Jurkat, Clone E6-1 (cell line): ENCODE data around the gene MYZAP.

Experiments used
- DNase-seq: peaks from one replicate; pipeline ENCODE4 v3.0.0-alpha.2; 2011; ENCODE audit warnings: low read depth, low spot score
- H3K4me3 ChIP-seq: 2 replicates; pipeline ENCODE4 v1.5.1; 2011; ENCODE audit warnings: mild to moderate bottlenecking, low read length, control low read depth, moderate library complexity

MYZAP gene

DNA sequence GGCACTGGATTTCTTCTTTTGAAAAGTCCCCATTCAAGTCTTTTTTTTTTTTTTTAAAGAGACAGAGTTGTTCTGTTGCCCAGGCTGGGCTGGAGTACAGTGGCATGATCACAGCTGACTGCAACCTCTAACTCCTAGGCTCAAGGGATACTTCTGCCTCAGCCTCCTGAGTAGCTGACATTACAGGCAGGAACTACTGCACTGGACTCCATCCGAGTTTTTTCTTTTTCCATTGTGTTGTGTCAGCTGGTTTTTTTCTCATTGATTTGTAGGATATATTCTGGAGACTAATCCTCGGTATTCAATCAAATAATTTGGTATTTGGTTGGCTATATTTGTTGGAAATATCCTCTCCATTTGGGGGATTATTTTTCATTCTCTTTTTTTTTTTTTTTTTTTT lies 126.6 kb downstream of the MYZAP start:
- H3K4me3 ChIP-seq = no peak overlapping the region
- no peak for DNase-seq

DNA sequence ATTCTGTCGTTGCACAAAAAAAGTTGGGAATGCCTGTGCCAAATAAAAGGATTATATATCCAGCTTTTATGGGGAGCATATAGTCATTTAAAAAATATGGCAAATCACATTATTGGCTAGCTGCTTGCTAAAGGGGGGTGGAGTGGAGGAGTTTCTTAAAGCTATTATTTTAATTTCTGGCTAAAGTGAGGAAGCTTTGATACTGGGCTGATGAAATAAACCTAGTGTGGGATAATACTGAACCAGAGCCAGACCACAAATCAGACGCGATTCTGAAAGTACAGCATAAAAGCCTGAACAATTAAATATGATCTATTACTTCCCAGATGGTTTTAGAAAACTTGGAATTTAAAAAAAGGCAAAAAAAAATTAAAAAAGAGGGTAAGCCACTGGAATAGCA lies 129.2 kb downstream of the MYZAP start:
- no peak overlapping the region for H3K4me3 ChIP-seq
- DNase-seq = no peak

DNA sequence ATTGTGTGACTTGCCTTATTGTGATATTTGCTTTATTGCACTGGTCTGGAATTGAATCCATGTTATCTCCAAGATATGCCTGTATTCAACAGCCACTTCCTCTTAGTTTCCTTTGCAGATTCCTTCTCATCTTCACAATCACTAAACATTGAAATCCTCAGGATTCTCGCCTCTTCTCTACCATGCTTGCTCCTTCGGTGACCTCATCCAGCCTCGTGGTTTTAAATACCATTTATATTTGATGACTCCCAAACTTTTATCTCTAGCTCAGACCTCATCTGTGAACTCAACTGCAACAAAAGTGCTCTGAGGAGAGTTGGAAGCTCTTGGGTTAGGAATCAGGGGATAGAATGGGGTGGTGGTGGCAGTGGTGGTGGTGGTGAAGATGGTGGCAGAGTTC lies 134.7 kb downstream of the MYZAP start:
- no peak overlapping the region for H3K4me3 ChIP-seq
- no peak for DNase-seq

DNA sequence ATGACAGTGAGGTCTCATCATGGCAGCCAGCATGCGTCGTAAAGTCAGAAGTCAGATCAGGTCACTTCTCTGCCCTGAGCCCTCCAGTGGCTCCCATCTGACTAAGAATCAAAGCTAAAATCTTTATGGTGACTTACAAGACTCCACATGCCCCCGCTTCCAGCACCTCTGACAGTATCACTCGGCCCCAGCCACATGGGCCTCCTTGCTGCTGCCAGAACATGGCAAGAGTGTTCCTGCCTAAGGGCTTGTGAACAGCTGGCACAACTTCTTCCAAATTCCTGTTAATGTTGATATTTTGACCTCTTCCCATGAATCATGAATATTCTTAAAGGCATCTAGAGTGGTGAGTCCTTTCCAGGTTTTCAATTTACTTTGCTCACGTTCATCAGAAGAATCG lies 135.3 kb downstream of the MYZAP start:
- H3K4me3 ChIP-seq = no peak overlapping the region
- no peak for DNase-seq

DNA sequence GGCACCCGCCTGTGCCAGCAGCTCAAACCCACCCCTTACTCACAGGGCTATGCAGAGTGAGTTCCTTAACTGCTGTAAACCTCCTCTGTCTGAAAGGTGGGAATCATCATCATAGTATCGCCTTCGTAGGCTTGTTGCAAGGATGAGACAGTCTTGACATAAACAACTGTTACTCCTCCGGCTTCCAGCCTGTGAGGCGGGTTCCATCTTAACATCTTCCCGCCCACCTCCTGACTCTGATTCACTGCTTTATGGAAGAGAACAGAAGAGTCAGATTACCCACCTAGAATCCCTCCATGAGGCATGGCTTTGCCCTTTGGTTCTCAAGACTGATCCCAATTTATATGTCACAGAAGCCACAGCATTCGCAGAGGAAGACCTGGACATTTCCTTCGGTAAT lies 136.7 kb downstream of the MYZAP start:
- DNase-seq = no peak
- H3K4me3 ChIP-seq = no peak overlapping the region

DNA sequence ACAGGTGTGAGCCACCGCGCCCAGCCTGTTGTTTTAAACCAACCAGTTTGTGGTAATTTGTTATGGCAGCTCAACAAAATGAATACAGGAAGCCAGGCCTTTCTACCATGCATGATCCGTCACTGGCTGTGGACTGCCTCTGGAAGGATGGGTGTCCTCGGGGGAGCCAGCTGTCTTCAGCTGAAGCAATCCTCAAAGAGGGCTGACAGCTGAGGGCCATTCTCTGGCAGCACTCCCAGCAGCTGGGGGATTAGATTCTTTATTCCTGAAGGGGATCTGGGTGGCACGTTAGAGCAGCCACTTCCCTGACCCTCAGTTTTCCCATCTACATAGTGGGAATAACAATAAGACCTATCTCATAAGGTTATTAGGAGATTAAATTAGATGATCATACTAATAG lies 139.2 kb downstream of the MYZAP start:
- H3K4me3 ChIP-seq = no peak overlapping the region

DNA sequence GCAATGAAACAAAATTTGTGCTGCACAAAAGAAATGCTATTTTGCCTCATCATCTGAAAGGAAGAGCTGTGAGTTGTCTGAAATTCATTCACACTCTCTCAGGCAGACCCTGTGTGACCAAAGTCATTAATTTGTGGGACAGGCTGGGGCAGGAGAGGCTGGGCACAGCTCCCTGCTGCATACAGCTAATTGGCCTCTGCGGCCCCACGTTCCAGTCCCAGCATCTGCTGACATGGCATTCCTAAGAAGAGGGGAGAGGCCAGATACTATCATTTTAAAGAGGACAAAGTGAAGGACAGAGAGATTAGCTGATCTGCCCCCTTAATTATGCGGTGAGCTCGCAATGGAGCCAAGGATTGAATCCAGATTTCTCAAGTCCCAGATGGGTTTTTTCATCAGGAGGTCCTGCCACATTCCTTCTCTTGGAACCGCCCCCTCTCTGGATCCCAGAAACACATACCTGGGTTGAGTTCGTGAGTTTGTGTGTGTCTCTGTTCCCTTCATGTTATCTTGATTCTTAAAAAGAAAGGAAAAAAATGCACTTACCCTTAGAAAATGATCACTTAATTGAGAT lies 139.9 kb downstream of the MYZAP start:
- DNase-seq = no peak
- no peak overlapping the region for H3K4me3 ChIP-seq

More for the DNA sequence above, 139.2 kb downstream of the MYZAP start:
- no peak for DNase-seq

DNA sequence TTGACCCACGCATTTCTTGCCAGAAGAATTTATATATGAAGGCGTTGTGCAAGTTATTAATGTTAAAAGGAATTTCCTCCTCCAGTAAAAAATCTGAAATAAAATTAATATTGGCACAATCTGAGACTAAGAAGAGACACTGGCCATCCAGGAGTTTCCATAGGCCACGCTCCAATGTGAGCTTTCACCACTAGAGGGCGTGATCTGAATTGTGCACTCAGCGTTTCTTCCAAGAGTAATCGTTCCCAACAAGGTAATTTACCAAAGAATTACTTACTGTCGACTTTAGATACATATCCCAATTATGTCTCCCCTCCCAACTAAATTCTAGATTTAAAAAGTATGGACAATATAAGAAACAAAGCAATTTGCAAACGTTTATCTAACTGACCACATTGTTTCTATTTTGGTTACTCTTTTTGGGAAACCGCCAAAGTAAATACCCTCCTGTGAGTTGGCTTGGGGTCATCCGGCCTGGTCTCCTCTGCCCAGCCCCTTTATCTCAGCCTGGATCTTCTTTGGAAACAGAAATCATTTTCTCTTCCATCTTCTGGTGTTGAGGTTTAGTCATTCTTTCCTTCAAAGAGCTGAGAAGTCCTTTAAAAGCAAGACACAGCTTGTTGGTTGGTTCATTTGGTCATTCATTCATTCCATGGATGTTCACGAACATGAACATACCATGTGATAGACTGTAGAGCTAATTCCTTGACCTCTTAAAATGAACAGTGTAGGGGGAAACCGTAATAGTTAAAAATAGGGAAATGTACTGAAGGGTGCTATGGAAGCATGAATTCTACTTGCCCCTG lies 141.0 kb downstream of the MYZAP start:
- no peak overlapping the region for H3K4me3 ChIP-seq
- peak; percentile 46 for DNase-seq

DNA sequence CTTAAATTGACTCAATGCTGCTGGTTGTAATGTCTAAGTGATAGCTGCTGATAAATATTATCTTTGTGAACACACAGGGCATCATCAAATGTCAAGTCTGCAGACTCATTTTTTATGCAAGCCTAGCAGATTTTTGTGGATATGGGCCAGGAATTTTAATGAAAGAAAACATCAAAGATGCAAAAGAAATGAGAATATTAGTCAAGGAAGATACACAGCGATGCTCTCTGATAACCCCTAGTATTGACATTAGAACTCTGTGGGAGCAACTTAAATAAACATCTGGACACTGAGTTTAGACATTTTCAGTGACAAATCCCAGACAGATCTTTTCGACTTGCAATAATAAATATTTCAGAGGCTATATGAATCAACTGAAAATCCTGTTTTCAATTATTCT lies 143.2 kb downstream of the MYZAP start:
- H3K4me3 ChIP-seq = no peak overlapping the region
- DNase-seq = no peak
